H9 (cell line): ENCODE data around the gene ARL5A. TPM values are rescaled to one million over a fixed set of nuclear protein-coding genes. Genes with fewer than 3 reads are reported as not detected.

Experiments used
- DNase-seq: peaks from one replicate; pipeline ENCODE4 v3.0.0-alpha.2; 2017
- H2AFZ ChIP-seq: one replicate; pipeline ENCODE4 v1.6.1; 2013; ENCODE audit warnings: mild to moderate bottlenecking, low read length, control low read depth, moderate library complexity
- H2AK5ac ChIP-seq: 2 replicates; pipeline ENCODE4 v1.6.1; 2013; ENCODE audit warnings: low read length, control low read depth, mixed read lengths; ENCODE audit not compliant: insufficient read length
- H2BK120ac ChIP-seq: one replicate; pipeline ENCODE4 v1.6.1; 2013; ENCODE audit warnings: low read depth, mild to moderate bottlenecking, low read length, control low read depth, inconsistent platforms; ENCODE audit not compliant: poor library complexity, severe bottlenecking
- H2BK12ac ChIP-seq: 2 replicates; pipeline ENCODE4 v1.6.1; 2013; ENCODE audit warnings: low read length, control low read depth, mixed read lengths, low read depth; ENCODE audit not compliant: insufficient read length
- H2BK15ac ChIP-seq: 2 replicates; pipeline ENCODE4 v1.6.1; 2013; ENCODE audit warnings: low read depth, low read length, control low read depth
- H2BK20ac ChIP-seq: one replicate; pipeline ENCODE4 v1.6.1; 2013; ENCODE audit warnings: low read depth, mild to moderate bottlenecking, low read length, control low read depth, inconsistent platforms; ENCODE audit not compliant: poor library complexity, severe bottlenecking
- H2BK5ac ChIP-seq: 2 replicates; pipeline ENCODE4 v1.6.1; 2013; ENCODE audit warnings: low read length, control low read depth, mixed read lengths; ENCODE audit not compliant: insufficient read length
- H3K14ac ChIP-seq: 2 replicates; pipeline ENCODE4 v1.6.1; 2013; ENCODE audit warnings: low read length, control low read depth; ENCODE audit not compliant: insufficient read depth
- H3K18ac ChIP-seq: 2 replicates; pipeline ENCODE4 v1.6.1; 2013; ENCODE audit warnings: low read depth, mild to moderate bottlenecking, mixed read lengths, low read length, control low read depth; ENCODE audit not compliant: insufficient read length
- H3K23ac ChIP-seq: 2 replicates; pipeline ENCODE4 v1.6.1; 2013; ENCODE audit warnings: low read length, control low read depth, mixed read lengths, low read depth; ENCODE audit not compliant: insufficient read length
- H3K23me2 ChIP-seq: 2 replicates; pipeline ENCODE4 v1.6.1; 2013; ENCODE audit warnings: low read depth, mild to moderate bottlenecking, mixed read lengths, low read length, control low read depth; ENCODE audit not compliant: insufficient read length, poor library complexity, severe bottlenecking
- H3K27ac ChIP-seq: 2 replicates; pipeline ENCODE4 v1.5.1; 2013; ENCODE audit warnings: low read length, control low read depth, mixed read lengths, low read depth; ENCODE audit not compliant: insufficient read length
- H3K27me3 ChIP-seq: 2 replicates; pipeline ENCODE4 v1.6.1; 2013; ENCODE audit warnings: low read length, control low read depth, inconsistent platforms; ENCODE audit not compliant: insufficient read depth
- H3K4ac ChIP-seq: 2 replicates; pipeline ENCODE4 v1.6.1; 2013; ENCODE audit warnings: low read depth, mild to moderate bottlenecking, control low read depth, inconsistent platforms, low read length, moderate library complexity
- H3K4me1 ChIP-seq: 2 replicates; pipeline ENCODE4 v1.6.1; 2013; ENCODE audit warnings: low read length, control low read depth, inconsistent platforms; ENCODE audit not compliant: insufficient read depth
- H3K4me2 ChIP-seq: 2 replicates; pipeline ENCODE4 v1.6.1; 2013; ENCODE audit warnings: low read length, control low read depth, mixed read lengths; ENCODE audit not compliant: insufficient read length, insufficient read depth
- H3K56ac ChIP-seq: 2 replicates; pipeline ENCODE4 v1.6.1; 2013; ENCODE audit warnings: low read depth, mild to moderate bottlenecking, mixed read lengths, low read length, control low read depth; ENCODE audit not compliant: insufficient read length
- H3K79me1 ChIP-seq: 2 replicates; pipeline ENCODE4 v1.6.1; 2013; ENCODE audit warnings: low read depth, mild to moderate bottlenecking, moderate library complexity, low read length, control low read depth, inconsistent platforms; ENCODE audit not compliant: insufficient read depth, poor library complexity, severe bottlenecking
- H3K79me2 ChIP-seq: 2 replicates; pipeline ENCODE4 v1.6.1; 2013; ENCODE audit warnings: low read length, control low read depth, inconsistent platforms; ENCODE audit not compliant: insufficient read depth
- H3K9ac ChIP-seq: 2 replicates; pipeline ENCODE4 v1.6.1; 2013; ENCODE audit warnings: low read length, control low read depth, mixed read lengths; ENCODE audit not compliant: insufficient read length; ENCODE audit errors: extremely low read depth
- H3K9me3 ChIP-seq: one replicate; pipeline ENCODE4 v1.6.1; 2013; ENCODE audit warnings: low read depth, low read length, inconsistent platforms; ENCODE audit not compliant: control insufficient read depth
- H3T11ph ChIP-seq: one replicate; pipeline ENCODE4 v1.6.1; 2013; ENCODE audit warnings: mild to moderate bottlenecking, low read length, control low read depth, inconsistent platforms
- H4K20me1 ChIP-seq: one replicate; pipeline ENCODE4 v1.6.1; 2013; ENCODE audit not compliant: control insufficient read depth, insufficient read length, insufficient read depth
- H4K5ac ChIP-seq: 2 replicates; pipeline ENCODE4 v1.6.1; 2013; ENCODE audit warnings: low read depth, mild to moderate bottlenecking, mixed read lengths, low read length, control low read depth; ENCODE audit not compliant: insufficient read length
- H4K8ac ChIP-seq: replicated peaks from 2 replicates; pipeline ENCODE4 v1.6.1; 2013; ENCODE audit warnings: low read length, control low read depth, mixed read lengths, low read depth; ENCODE audit not compliant: insufficient read length
- H4K91ac ChIP-seq: 2 replicates; pipeline ENCODE4 v1.6.1; 2013; ENCODE audit warnings: low read depth, mild to moderate bottlenecking, moderate library complexity, mixed read lengths, low read length, control low read depth; ENCODE audit not compliant: insufficient read length
- H3K27ac Mint-ChIP-seq, 3 experiments: 2 replicates in 2 of 3; 3 replicates in 1 of 3; pipeline ENCODE4 v1.8.0; 2020 to 2021; ENCODE audit warnings: mixed read lengths in 3 of 3, mild to moderate bottlenecking in 1 of 3, moderate library complexity in 1 of 3
- H3K27me3 Mint-ChIP-seq: 2 replicates; pipeline ENCODE4 v1.8.0; 2021; ENCODE audit warnings: low read depth, mild to moderate bottlenecking, moderate library complexity, mixed read lengths
- H3K36me3 Mint-ChIP-seq, 3 experiments: 2 replicates in 2 of 3; 3 replicates in 1 of 3; pipeline ENCODE4 v1.8.0; 2020 to 2021; ENCODE audit warnings: low read depth in 3 of 3, mixed read lengths in 3 of 3; ENCODE audit not compliant: insufficient read depth in 1 of 3
- H3K4me1 Mint-ChIP-seq, 2 experiments: 2 replicates each; pipeline ENCODE4 v1.8.0; 2020; ENCODE audit warnings: mixed read lengths in 2 of 2
- H3K4me3 Mint-ChIP-seq, 2 experiments: 2 replicates in 1 of 2; 3 replicates in 1 of 2; pipeline ENCODE4 v1.8.0; 2020 to 2021; ENCODE audit warnings: mild to moderate bottlenecking in 2 of 2, mixed read lengths in 2 of 2, moderate library complexity in 1 of 2
- H3K9me3 Mint-ChIP-seq, 2 experiments: 2 replicates in 1 of 2; 3 replicates in 1 of 2; pipeline ENCODE4 v1.8.0; 2020; ENCODE audit warnings: mild to moderate bottlenecking in 2 of 2, mixed read lengths in 2 of 2, moderate library complexity in 1 of 2
- WGBS: extraction: QIAGEN DNeasy Blood & Tissue Kit; methylation state at CpG from one replicate; pipeline ENCODE4 v1.1.7; 2013; ENCODE audit warnings: missing lambda C conversion rate, low lambda C conversion rate, mixed read lengths; ENCODE audit not compliant: insufficient read length; ENCODE audit errors: extremely low coverage; 5-methylcytosine and 5-hydroxymethylcytosine counted together
- total RNA-seq: library from RNA; stranded (reverse); gene quantifications from 2 replicates; pipeline ENCODE4 v1.2.1, GENCODE V29; 2021
- TF ChIP-seq, protein P1 (sequence below): fragments of 200-600 bp; sonication (generic); conservative IDR thresholded peaks from 3 replicates; pipeline ENCODE4 v1.8.0; 2021; ENCODE audit warnings: antibody characterized with exemption, mild to moderate bottlenecking

ARL5A gene
- total RNA-seq, 1 experiment from 2014 or later: 66.7 TPM

GRCh38 chr2:151781642-151782041 lies 46.6 kb downstream of the ARL5A start:
- Histone ChIP-seq H2BK15ac (no peak overlapping the region), H3K27me3 (no peaks in the 10 kb centered on the region), H3K23me2 (no peaks in the 10 kb centered on the region), H3K9ac (no peak overlapping the region), H3T11ph (no peak overlapping the region), H3K4ac (no peak overlapping the region), H2AFZ (no peak overlapping the region), H2AK5ac (no peak overlapping the region), H2BK12ac (no peak overlapping the region), H3K4me1 (no peaks in the 10 kb centered on the region), H4K8ac (no peak overlapping the region), H3K79me2 (no peaks in the 10 kb centered on the region), H3K18ac (no peak overlapping the region), H2BK20ac (no peak overlapping the region), H3K79me1 (no peaks in the 10 kb centered on the region), H3K9me3 (no peaks in the 10 kb centered on the region), H4K91ac (no peak overlapping the region), H4K20me1 (no peaks in the 10 kb centered on the region), H3K56ac (no peak overlapping the region), H3K23ac (no peak overlapping the region), H3K27ac (no peak overlapping the region), H2BK5ac (no peak overlapping the region), H3K14ac (no peak overlapping the region), H4K5ac (no peak overlapping the region), H2BK120ac (no peak overlapping the region), H3K4me2 (no peak overlapping the region)
- Mint-ChIP-seq H3K4me3 (no peak overlapping the region), H3K27ac (peak overlapping the region; percentile 28 to 66 (median 34); a peak in 4 of 7 replicates), H3K9me3 (0 out of 5 replicates have a peak, but pooled peaks cover 0 to 2% of the 10 kb centered on the region in 2 experiments), H3K36me3 (peaks cover 14 to 32% (median 28%) of the 10 kb centered on the region in 3 experiments; a peak in 6 of 7 replicates), H3K4me1 (peaks cover 3 to 7% of the 10 kb centered on the region in 2 experiments; a peak in 3 of 4 replicates), H3K27me3 (no peaks in the 10 kb centered on the region)
- TF ChIP-seq, protein P1, sequence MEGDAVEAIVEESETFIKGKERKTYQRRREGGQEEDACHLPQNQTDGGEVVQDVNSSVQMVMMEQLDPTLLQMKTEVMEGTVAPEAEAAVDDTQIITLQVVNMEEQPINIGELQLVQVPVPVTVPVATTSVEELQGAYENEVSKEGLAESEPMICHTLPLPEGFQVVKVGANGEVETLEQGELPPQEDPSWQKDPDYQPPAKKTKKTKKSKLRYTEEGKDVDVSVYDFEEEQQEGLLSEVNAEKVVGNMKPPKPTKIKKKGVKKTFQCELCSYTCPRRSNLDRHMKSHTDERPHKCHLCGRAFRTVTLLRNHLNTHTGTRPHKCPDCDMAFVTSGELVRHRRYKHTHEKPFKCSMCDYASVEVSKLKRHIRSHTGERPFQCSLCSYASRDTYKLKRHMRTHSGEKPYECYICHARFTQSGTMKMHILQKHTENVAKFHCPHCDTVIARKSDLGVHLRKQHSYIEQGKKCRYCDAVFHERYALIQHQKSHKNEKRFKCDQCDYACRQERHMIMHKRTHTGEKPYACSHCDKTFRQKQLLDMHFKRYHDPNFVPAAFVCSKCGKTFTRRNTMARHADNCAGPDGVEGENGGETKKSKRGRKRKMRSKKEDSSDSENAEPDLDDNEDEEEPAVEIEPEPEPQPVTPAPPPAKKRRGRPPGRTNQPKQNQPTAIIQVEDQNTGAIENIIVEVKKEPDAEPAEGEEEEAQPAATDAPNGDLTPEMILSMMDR: no peak
- WGBS: no CpG with 5 or more reads among the region's 4 CpGs
- DNase-seq: no peak
